ENCODE measurements around the gene TNPO1. TPM values are rescaled to one million over a fixed set of nuclear protein-coding genes. Genes with fewer than 3 reads are reported as not detected.

TNPO1 gene
- total RNA-seq, 1 experiment from 2014 or later = 201 TPM

- TF ChIP-seq EZH2 (IDR thresholded peaks at IDR 0.05; ENCODE audit: borderline replicate concordance, low read depth, low read length, poor library complexity, severe bottlenecking) = no peak
- TF ChIP-seq, protein P1, sequence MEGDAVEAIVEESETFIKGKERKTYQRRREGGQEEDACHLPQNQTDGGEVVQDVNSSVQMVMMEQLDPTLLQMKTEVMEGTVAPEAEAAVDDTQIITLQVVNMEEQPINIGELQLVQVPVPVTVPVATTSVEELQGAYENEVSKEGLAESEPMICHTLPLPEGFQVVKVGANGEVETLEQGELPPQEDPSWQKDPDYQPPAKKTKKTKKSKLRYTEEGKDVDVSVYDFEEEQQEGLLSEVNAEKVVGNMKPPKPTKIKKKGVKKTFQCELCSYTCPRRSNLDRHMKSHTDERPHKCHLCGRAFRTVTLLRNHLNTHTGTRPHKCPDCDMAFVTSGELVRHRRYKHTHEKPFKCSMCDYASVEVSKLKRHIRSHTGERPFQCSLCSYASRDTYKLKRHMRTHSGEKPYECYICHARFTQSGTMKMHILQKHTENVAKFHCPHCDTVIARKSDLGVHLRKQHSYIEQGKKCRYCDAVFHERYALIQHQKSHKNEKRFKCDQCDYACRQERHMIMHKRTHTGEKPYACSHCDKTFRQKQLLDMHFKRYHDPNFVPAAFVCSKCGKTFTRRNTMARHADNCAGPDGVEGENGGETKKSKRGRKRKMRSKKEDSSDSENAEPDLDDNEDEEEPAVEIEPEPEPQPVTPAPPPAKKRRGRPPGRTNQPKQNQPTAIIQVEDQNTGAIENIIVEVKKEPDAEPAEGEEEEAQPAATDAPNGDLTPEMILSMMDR (conservative IDR thresholded peaks at IDR 0.05; ENCODE audit: low read depth, low read length) = no peak
- Histone ChIP-seq H3K9me3 (ENCODE audit: low read depth, low read length, poor library complexity, severe bottlenecking) (no peaks in the 10 kb centered on the region), H3K36me3 (ENCODE audit: insufficient read depth, low read length, poor library complexity, severe bottlenecking) (no peaks in the 10 kb centered on the region), H3K27ac (ENCODE audit: low read depth, low read length, poor library complexity, severe bottlenecking) (peak overlapping the region; percentile 97), H3K27me3 (replicated peaks; ENCODE audit: insufficient read depth, low read depth, low read length, poor library complexity) (no peaks in the 10 kb centered on the region), H3K4me1 (ENCODE audit: insufficient read depth, low read length, poor library complexity, severe bottlenecking) (peaks cover 18% of the 10 kb centered on the region), H3K4me3 (ENCODE audit: low read depth, low read length, poor library complexity, severe bottlenecking) (peak overlapping the region; percentile 89)
- BruUV-seq (replicated peaks) = no TSS peak
- ChIA-PET CTCF (no interaction called here), POLR2A (ENCODE audit: low non-redundant PET) (no interaction called here)
- intact Hi-C loops (cut with micrococcal nuclease; ENCODE audit: unreplicated experiment) = no loop called here
- no peak for DNase-seq (ENCODE audit: low spot score)
Observed at GRCh38 chr5:72817076-72817481, 618 bp downstream of the TNPO1 start.

- CTCF ChIA-PET = interaction anchor here (1.6 kb wide), 1 partner anchor 206 kb away, joined by 4 read pairs; no protein-coding TSS in a partner anchor
- POLR2A ChIA-PET (ENCODE audit: low non-redundant PET) = interaction anchor here (0.7 kb wide), 1 partner anchor 37 kb away, joined by 3 read pairs; no protein-coding TSS in a partner anchor
- TF ChIP-seq, protein P1 (conservative IDR thresholded peaks at IDR 0.05; ENCODE audit: low read depth, low read length) = no peak
- no peak for TF ChIP-seq EZH2 (IDR thresholded peaks at IDR 0.05; ENCODE audit: borderline replicate concordance, low read depth, low read length, poor library complexity, severe bottlenecking)
- Histone ChIP-seq H3K27ac (ENCODE audit: low read depth, low read length, poor library complexity, severe bottlenecking) (peak overlapping the region; percentile 97), H3K27me3 (replicated peaks; ENCODE audit: insufficient read depth, low read depth, low read length, poor library complexity) (no peaks in the 10 kb centered on the region), H3K36me3 (ENCODE audit: insufficient read depth, low read length, poor library complexity, severe bottlenecking) (no peaks in the 10 kb centered on the region), H3K4me3 (ENCODE audit: low read depth, low read length, poor library complexity, severe bottlenecking) (peak overlapping the region; percentile 89), H3K9me3 (ENCODE audit: low read depth, low read length, poor library complexity, severe bottlenecking) (no peaks in the 10 kb centered on the region), H3K4me1 (ENCODE audit: insufficient read depth, low read length, poor library complexity, severe bottlenecking) (peaks cover 25% of the 10 kb centered on the region)
- intact Hi-C loops (cut with micrococcal nuclease; ENCODE audit: unreplicated experiment) = no loop called here
- no peak for DNase-seq (ENCODE audit: low spot score)
- BruUV-seq (replicated peaks) = TSS peak; percentile 47
Observed at GRCh38 chr5:72817671-72818266, 1.3 kb downstream of the TNPO1 start.

DNA sequence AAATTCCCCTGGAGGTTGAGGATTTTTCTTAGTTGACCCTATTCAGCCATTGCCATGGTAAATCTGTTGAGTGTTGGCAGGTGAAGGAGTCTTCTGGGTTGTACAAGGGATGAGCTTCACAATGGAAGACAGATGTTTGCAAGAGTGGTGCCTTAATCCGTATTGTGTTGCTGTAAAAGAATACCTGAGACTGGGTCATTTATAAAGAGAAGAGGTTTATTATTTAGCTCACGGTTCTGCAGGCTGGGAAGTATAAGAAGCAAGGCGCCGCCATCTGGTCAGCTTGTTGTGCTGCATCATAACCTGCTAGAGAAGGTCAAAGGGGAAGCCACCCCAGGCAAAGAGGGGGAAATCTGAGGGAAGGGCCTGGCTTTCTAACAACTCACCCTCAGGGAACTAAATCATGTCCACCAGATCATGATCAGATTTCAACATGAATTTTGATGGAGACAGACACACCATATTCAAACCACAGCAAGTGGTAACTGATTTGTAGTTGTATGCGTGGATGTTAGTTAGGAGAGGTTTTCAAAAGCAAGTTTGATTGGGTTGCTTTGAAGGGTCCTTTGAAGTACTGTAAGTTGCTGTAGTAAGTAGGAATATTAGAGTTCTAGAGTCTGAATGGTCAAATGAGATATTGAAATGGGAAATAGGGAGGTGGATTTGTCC is 2.5 kb downstream of the TNPO1 start:
- ChIA-PET CTCF (interaction anchor here (0.6 to 1.6 kb wide), 3 partner anchors 17 to 208 kb away, joined by 3 to 4 read pairs (median 4); no protein-coding TSS in a partner anchor), POLR2A (ENCODE audit: low non-redundant PET) (no interaction called here)
- H3K4me1 ChIP-seq (ENCODE audit: insufficient read depth, low read length, poor library complexity, severe bottlenecking) = peaks cover 28% of the 10 kb centered on the region
- BruUV-seq (replicated peaks) = no TSS peak
- no peak overlapping the region for H3K4me3 ChIP-seq (ENCODE audit: low read depth, low read length, poor library complexity, severe bottlenecking)
- H3K27me3 ChIP-seq (replicated peaks; ENCODE audit: insufficient read depth, low read depth, low read length, poor library complexity) = no peaks in the 10 kb centered on the region
- no peaks in the 10 kb centered on the region for H3K36me3 ChIP-seq (ENCODE audit: insufficient read depth, low read length, poor library complexity, severe bottlenecking)
- H3K27ac ChIP-seq (ENCODE audit: low read depth, low read length, poor library complexity, severe bottlenecking) = no peak overlapping the region
- no peaks in the 10 kb centered on the region for H3K9me3 ChIP-seq (ENCODE audit: low read depth, low read length, poor library complexity, severe bottlenecking)
- TF ChIP-seq, protein P1 (conservative IDR thresholded peaks at IDR 0.05; ENCODE audit: low read depth, low read length) = peak; percentile 65
- TF ChIP-seq EZH2 (IDR thresholded peaks at IDR 0.05; ENCODE audit: borderline replicate concordance, low read depth, low read length, poor library complexity, severe bottlenecking) = no peak
- intact Hi-C loops (cut with micrococcal nuclease; ENCODE audit: unreplicated experiment) = no loop called here
- peak; percentile 59 for DNase-seq (ENCODE audit: low spot score)
